Small intestine (tissue), 7 donors: Measurements from ENCODE around the gene ATOSB. TPM values are rescaled to one million over a fixed set of nuclear protein-coding genes. Genes with fewer than 3 reads are reported as not detected.

Source experiments
- DNase-seq, 2 donors: peaks; one replicate each; pipeline versions ENCODE4 v3.0.0 to v3.0.0-alpha.2; 2013
- FAIRE-seq: peaks from 2 replicates; lab custom pipeline; 2012; peaks lifted over from hg19 to GRCh38; lab: Jason Lieb, UNC
- H3K27ac ChIP-seq, 3 donors: one replicate each; pipeline ENCODE4 v1.5.1; 2013; ENCODE audit warnings: low read length in 2 of 3, mild to moderate bottlenecking in 2 of 3, control low read depth in 1 of 3, inconsistent platforms in 1 of 3, low read depth in 1 of 3, moderate library complexity in 1 of 3
- H3K27me3 ChIP-seq, 3 donors: one replicate each; pipeline ENCODE4 v1.6.1; 2013; ENCODE audit warnings: low read length in 3 of 3, inconsistent platforms in 1 of 3; ENCODE audit not compliant: control insufficient read depth in 3 of 3, insufficient read depth in 3 of 3
- H3K36me3 ChIP-seq, 3 donors: one replicate each; pipeline ENCODE4 v1.6.1; 2013; ENCODE audit warnings: low read length in 3 of 3, inconsistent platforms in 1 of 3, low read depth in 1 of 3, mild to moderate bottlenecking in 1 of 3, moderate library complexity in 1 of 3; ENCODE audit not compliant: control insufficient read depth in 3 of 3, insufficient read depth in 2 of 3
- H3K4me1 ChIP-seq, 3 donors: one replicate each; pipeline ENCODE4 v1.6.1; 2013; ENCODE audit warnings: low read length in 2 of 3, inconsistent platforms in 1 of 3, low read depth in 1 of 3, mild to moderate bottlenecking in 1 of 3, moderate library complexity in 1 of 3; ENCODE audit not compliant: control insufficient read depth in 3 of 3, insufficient read depth in 2 of 3
- H3K4me3 ChIP-seq, 3 donors: one replicate each; pipeline ENCODE4 v1.5.1; 2013; ENCODE audit warnings: low read length in 3 of 3, control low read depth in 1 of 3, inconsistent platforms in 1 of 3, low read depth in 1 of 3, mild to moderate bottlenecking in 1 of 3, moderate library complexity in 1 of 3
- H3K9me3 ChIP-seq, 2 donors: one replicate each; pipeline ENCODE4 v1.6.1; 2013; ENCODE audit warnings: low read depth in 1 of 2, low read length in 1 of 2; ENCODE audit not compliant: control insufficient read depth in 2 of 2, insufficient read depth in 1 of 2
- WGBS, 3 donors: extraction: QIAGEN DNeasy Blood & Tissue Kit; methylation state at CpG; one replicate each; pipeline ENCODE4 v1.1.7; 2013; 5-methylcytosine and 5-hydroxymethylcytosine counted together
- polyA plus RNA-seq, 4 donors: library from polyadenylated mRNA; stranded (reverse) in 3 of 4; unstranded in 1 of 4; fragments of 200-250 nt in 3 of 4; fragments of 120-200 nt in 1 of 4; gene quantifications; one replicate each; pipeline versions ENCODE4 v1.2.1 to v1.2.3, GENCODE V29; 2013
- donor health status: healthy with polysubstance abuse.
- donor health status: control.
- donor health status: control.
- donor health status: Bipolar disorder and iron deficiency.
- donor health status: healthy.

ATOSB gene
- polyA plus RNA-seq, 4 donors = 9.6 to 20.1 (median 14.5) TPM

DNA sequence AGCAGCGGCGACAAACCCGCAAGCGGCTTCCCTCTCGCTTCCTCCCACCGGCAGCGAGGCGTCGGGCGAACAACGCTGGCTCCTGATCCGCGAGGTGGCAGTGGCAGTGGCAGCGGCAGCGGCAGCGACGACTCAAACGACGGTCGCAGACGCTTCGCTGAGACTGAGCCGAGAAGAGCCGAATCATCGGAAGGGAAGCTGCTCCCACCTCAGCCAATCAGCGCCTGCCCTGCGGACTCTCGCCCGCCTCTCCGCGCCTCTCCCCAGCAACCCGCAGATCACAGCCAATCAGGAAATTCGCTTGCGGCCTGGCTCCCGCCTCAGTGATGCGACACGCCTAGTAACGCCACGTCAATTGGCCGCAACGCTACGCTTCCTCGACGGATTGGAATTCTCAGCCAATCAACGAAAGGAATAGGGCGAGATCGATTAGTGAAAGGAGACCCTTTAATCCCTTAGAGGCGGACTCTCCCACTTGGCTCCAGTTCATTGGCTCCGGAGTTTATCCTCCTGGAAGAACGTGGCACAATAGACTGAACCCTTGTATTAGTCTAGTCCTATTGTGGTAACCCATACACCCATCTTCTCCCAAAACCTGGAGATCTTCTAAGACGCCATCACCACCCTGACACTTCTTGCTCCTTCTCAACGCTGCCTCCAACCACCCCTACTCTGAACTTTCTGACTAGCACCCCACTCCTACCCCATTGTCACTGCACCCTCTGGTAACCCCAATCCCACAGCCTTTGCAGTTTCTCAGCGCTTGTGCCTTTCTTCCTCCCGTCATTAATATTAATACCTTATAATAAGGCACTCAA, 43.0 kb downstream of the ATOSB start, which contains the start of gene VCP:
VCP (minus strand) TSS at position 165 of the 818 bp plus-strand sequence. CDS start 272 bp downstream, outside the sequence.
- Histone ChIP-seq H3K36me3 (peaks cover 0 to 43% (median 3%) of the 10 kb centered on the region in 3 donors), H3K27me3 (no peaks in the 10 kb centered on the region), H3K9me3 (no peaks in the 10 kb centered on the region), H3K27ac (peak within 1 kb of the TSS; percentile 96 to 100 (median 100)), H3K4me3 (peak within 1 kb of the TSS; percentile 84 to 94 (median 93)), H3K4me1 (peaks cover 7% of the 10 kb centered on the region in 3 donors)
- FAIRE-seq (peak; percentile 96), DNase-seq (peak; percentile 98 to 100)
- WGBS, 3 donors = 4 to 6% (median 5%) methylated on average over 45 to 54 of the region's 54 CpGs

DNA sequence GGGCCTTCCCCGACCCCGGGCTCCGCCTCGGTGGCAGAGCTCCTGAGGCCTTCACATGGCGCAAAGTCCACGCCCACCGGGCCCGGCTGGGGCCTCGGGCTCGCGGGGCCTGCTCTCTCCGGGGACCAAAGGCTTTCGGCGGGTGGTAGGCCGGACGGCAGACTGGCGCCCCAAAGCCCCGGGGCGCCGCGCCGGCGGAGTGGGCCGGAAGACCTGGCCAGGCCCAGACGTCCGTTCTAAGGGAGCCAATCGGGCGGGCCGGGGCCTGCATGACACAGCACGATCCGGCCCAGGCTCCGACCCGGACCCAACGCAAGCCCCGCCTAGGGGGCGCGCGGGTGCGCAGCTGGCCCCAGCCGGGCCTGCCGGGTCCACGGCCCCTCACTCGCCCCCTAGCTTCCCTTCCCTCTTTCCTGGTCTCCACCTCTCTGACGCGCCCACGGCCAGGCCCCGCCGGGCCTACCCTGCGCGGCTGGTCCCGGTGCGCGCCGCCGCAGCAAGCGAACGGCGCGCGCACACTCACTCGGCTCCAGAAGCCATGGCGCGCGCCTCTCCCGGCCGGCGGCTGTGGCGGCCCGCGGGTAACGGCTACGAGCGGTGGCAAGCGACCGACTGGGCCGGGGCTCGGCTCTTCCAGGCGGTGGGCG, 43.7 kb downstream of the ATOSB start:
- peak overlapping the region; percentile 84 to 94 (median 93) for H3K4me3 ChIP-seq
- no peaks in the 10 kb centered on the region for H3K9me3 ChIP-seq
- H3K27me3 ChIP-seq = no peaks in the 10 kb centered on the region
- FAIRE-seq = no peak
- DNase-seq = peak; percentile 81 to 94
- peaks cover 0 to 46% (median 10%) of the 10 kb centered on the region in 3 donors for H3K36me3 ChIP-seq
- 0% methylated on average over 46 to 79 of the region's 79 CpGs for WGBS, 3 donors
- H3K27ac ChIP-seq = peak overlapping the region; percentile 96 to 100 (median 100)
- H3K4me1 ChIP-seq = peaks cover 7% of the 10 kb centered on the region in 3 donors

DNA sequence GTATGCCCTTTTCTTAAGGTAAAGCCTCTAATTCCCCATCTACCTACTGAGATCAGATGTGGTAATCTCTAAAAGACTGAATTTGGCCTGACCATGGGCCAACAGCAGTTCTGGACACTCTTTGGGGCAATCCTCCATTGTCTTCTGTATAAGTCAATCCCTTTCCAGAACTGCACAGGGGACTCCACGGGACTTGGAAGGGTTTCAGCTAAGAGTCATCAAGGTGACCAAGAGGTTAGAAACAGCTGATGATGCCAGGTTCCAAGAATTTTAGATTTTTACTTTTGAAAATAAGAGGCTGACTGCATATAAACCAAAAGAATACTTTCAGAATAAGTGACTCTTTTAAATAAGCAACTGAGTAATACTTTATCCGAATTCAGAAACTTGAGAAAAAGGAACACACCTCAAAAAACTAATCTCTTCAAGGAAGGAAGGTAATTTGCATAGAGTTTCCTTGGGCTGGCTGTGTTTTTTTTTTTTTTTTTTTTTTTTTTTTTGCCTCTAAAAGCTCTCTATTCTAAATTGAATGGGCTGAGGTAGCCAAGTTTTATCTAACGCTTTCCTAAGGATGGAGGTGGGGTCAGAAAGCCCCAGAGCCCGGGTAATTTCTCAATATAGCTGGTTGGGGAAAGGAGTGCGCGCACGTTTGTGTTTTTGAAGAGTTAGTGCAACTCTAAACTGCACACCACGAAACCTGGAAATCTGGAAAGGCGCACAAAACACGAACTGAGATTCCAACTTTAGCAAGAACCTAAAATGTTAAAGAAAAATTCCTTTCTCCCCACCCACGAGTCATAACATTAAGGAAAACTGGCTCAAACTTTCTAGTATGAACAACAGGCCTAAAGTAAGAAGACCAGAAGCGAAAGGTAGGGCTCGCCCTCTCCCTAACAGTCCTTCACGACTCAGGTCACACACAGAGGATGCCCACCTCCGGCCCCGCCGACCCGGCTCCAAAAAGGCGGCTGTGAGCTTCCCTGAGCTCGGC, 44.5 kb downstream of the ATOSB start:
- WGBS, 3 donors = 0 to 1% (median 0%) methylated on average over 20 of the region's 20 CpGs
- Histone ChIP-seq H3K36me3 (peaks cover under 1 to 45% (median 14%) of the 10 kb centered on the region in 3 donors), H3K4me1 (peaks cover 7% of the 10 kb centered on the region in 3 donors)

GRCh38 chr9:35069020-35069419, 46.6 kb downstream of the ATOSB start:
- H3K4me3 ChIP-seq = no peak overlapping the region

More for the DNA sequence above, 44.5 kb downstream of the ATOSB start:
- H3K9me3 ChIP-seq = no peaks in the 10 kb centered on the region
- H3K4me3 ChIP-seq = peak overlapping the region; percentile 84 to 94 (median 93)
- peak; percentile 21 to 31 for DNase-seq
- peak overlapping the region; percentile 96 to 100 (median 100) for H3K27ac ChIP-seq
- no peaks in the 10 kb centered on the region for H3K27me3 ChIP-seq
- no peak for FAIRE-seq

DNA sequence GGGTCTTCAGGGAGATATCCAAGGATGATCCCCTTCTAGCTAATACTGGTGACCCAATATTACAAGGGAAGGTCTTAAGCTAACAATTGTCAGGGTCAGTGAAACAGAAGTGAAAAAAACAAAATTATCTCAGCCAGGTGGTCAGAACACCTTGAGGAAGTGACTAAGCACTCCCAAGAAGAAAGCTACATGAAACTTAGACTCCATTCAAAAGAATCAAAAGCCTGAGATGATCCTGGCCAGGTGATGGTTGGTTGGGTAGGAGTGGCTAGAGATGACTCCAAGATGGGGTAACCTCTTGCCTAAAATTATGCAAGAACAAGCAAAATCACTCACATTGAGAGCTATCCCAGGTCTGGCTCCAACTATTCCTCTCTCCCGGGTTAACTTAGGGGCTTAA, 48.6 kb downstream of the ATOSB start:
- no peak overlapping the region for H3K4me3 ChIP-seq
- FAIRE-seq = no peak
- no peaks in the 10 kb centered on the region for H3K27me3 ChIP-seq
- peaks cover 7% of the 10 kb centered on the region in 3 donors for H3K4me1 ChIP-seq
- 85 to 95% (median 89%) methylated on average over 1 of the region's 1 CpG for WGBS, 3 donors
- no peak for DNase-seq
- H3K36me3 ChIP-seq = peaks cover 28 to 53% (median 41%) of the 10 kb centered on the region in 3 donors
- no peaks in the 10 kb centered on the region for H3K9me3 ChIP-seq
- no peak overlapping the region for H3K27ac ChIP-seq

More at GRCh38 chr9:35069020-35069419, 46.6 kb downstream of the ATOSB start:
- H3K4me1 ChIP-seq = peaks cover 7% of the 10 kb centered on the region in 3 donors
- H3K36me3 ChIP-seq = peaks cover 10 to 44% (median 26%) of the 10 kb centered on the region in 3 donors
- DNase-seq (no peak), FAIRE-seq (no peak)
- WGBS, 3 donors = 47 to 61% (median 55%) methylated on average over 4 of the region's 4 CpGs
- no peaks in the 10 kb centered on the region for H3K27me3 ChIP-seq
- no peak overlapping the region for H3K27ac ChIP-seq
- no peaks in the 10 kb centered on the region for H3K9me3 ChIP-seq

DNA sequence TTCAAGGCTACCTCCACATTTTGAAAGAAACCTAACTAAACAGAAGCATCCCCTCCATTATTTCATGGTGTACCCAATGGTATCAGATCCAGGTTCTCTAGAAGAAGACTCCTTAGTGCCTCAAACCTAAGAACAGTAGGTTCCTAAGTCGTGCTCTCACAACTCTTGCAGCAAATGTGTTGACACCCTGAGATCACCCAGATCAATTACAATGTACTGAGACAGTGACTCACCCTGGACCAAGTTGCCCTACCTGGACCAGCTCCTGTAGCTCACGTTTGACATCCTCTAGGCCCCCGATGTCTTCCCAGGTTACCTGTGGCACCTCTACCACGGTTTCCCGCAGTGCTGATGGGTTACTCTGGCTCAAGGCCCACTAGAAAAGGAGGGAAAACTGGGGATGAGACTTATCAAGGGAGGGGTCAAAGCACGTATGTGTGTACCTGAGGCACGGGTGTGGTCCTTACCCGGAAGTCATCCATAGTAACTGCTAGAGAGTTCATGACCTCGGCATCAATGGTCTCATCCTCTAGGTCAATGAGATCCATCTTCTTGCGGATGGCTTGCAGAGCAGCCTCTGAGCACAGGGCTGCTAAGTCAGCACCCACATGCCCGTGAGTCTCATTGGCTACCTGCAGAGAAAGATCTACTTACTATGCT, 55.0 kb downstream of the ATOSB start:
- Histone ChIP-seq H3K9me3 (no peaks in the 10 kb centered on the region), H3K27me3 (no peaks in the 10 kb centered on the region), H3K36me3 (peaks cover 40 to 80% (median 78%) of the 10 kb centered on the region in 3 donors), H3K27ac (no peak overlapping the region), H3K4me1 (no peaks in the 10 kb centered on the region), H3K4me3 (no peak overlapping the region)
- FAIRE-seq (no peak), DNase-seq (no peak)
- WGBS, 3 donors = 85 to 93% (median 92%) methylated on average over 11 of the region's 11 CpGs

GRCh38 chr9:35059438-35059837, 56.2 kb downstream of the ATOSB start:
- 92 to 95% (median 94%) methylated on average over 10 of the region's 10 CpGs for WGBS, 3 donors

More at GRCh38 chr9:35059438-35059837, 56.2 kb downstream of the ATOSB start:
- H3K27me3 ChIP-seq = no peaks in the 10 kb centered on the region
- no peak for FAIRE-seq
- no peak overlapping the region for H3K4me3 ChIP-seq
- H3K9me3 ChIP-seq = no peaks in the 10 kb centered on the region
- no peaks in the 10 kb centered on the region for H3K4me1 ChIP-seq
- no peak for DNase-seq
- no peak overlapping the region for H3K27ac ChIP-seq
- peaks cover 34 to 72% (median 71%) of the 10 kb centered on the region in 3 donors for H3K36me3 ChIP-seq
